Stimulated activated CD8-positive, alpha-beta memory T cell treated with anti-CD3 and anti-CD28 coated beads, Interleukin-4, amount 100 ng/mL, for 1 hour (primary cell): ENCODE data around the gene SAMSN1.

Source experiments
- DNase-seq, 2 donors: peaks; one replicate each; pipeline ENCODE4 v3.0.0-alpha.2; 2020; ENCODE audit warnings: low read depth in 2 of 2, low spot score in 1 of 2

Gene SAMSN1

GRCh38 chr21:14448784-14449183, 97.3 kb downstream of the SAMSN1 start:
- DNase-seq = no peak

- no peak for DNase-seq
Observed at GRCh38 chr21:14438211-14438610, 107.9 kb downstream of the SAMSN1 start.

GRCh38 chr21:14435423-14435822, 110.7 kb downstream of the SAMSN1 start:
- no peak for DNase-seq
